ENCODE results near the gene BBX.

DNA sequence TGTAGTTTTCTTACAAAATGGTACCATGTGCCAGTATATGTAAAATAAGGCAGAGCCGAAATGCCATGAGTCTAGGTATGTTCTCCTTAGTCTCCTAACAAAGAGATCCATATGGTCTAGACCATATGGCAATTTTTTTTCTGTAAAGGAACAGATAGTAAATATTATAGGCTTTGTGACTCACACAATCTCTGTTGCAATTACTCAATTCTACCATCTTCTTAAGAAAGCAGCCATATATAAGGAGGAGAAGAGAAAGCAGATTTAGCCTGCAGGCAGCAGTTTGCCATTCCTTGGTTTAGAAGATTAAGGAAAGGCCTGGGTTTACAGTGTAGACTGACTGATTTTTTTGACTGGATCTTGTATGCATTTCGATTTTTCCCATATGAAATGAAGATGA, 16.3 kb upstream of the BBX start:
- TF ChIP-seq CTCF (conservative IDR thresholded peaks at IDR 0.05 in 1 of 2, IDR thresholded peaks at IDR 0.05 in 1 of 2; ENCODE audit: extremely low read depth in 1 of 2, insufficient read depth in 1 of 2, low read depth in 1 of 2, low read length in 2 of 2), result no peak
- no peak for TF ChIP-seq EZH2 (IDR thresholded peaks at IDR 0.05; ENCODE audit: borderline replicate concordance, low read length)

Measured in mammary epithelial cell (primary cell).